GM21526 (cell line): ENCODE data around the gene KREMEN2.
A peak's percentile ranks its signal among the peaks of the same experiment; 100 is the strongest.

Source experiments
- ATAC-seq: cut with Tn5 transposase; IDR thresholded peaks from one replicate; pipeline ENCODE4 v1.9.1; 2021; ENCODE audit warnings: moderate library complexity; ENCODE audit not compliant: unreplicated experiment, low FRiP score

KREMEN2 gene

DNA sequence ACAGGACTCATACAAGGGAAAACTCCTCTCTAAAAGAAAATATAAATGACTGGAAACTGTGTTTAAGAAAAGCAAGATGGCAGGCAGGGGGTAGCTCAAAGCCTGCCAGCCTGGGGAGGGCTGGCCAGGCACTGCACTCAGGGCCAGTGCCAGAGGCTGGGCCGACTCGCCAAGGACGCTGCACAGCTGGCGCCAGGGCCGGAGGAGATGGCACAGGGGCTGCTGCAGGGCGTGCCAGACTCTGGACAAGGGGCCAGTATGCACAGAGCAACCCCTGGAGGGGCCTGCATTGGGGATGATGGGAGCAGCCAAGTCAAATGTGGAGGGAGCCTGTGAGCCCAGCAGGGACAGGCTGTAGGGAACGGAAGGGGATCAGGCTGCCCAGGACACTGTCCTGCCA, 12.1 kb downstream of the KREMEN2 start:
- no peak for ATAC-seq

DNA sequence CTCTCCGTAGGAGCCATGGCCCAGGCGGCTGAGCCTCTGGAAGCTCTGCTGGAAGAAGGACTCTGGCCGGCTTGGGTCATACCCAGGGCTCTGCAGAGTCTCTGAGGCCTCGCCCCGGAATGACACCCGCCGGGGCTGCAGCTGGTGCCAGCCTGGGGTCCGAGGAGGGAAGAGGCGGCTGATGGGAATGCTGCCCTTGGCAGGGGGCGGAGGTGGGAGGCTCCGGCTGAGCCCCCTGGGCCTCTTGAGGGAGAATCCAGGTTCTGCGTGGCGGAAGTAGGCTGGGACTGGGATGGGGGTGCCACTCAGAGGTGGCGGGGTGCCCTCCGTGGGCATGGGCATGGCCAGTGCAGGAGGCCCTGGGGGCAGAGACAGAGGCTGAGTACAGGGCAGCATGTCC, 12.6 kb downstream of the KREMEN2 start:
- no peak for ATAC-seq

DNA sequence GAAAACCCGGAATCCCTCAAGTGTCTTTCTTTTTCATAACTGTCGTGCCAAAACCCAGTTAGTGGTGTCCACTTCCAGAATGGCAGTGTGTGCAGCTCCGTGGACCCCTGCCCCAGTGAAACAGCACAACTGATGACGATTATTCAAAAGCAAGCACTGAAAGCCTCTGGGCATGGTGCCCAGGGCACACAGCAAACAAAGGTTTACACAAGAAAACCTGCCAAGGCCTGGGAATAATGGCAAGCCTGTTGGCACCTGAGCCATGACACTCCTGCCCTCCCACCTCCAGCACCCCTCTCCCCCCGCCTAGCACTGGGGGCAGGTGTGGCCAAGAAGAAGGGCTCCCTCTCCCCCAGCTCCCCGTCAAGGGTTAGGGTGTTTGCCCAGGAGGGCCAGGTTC, 13.4 kb downstream of the KREMEN2 start:
- ATAC-seq: no peak

DNA sequence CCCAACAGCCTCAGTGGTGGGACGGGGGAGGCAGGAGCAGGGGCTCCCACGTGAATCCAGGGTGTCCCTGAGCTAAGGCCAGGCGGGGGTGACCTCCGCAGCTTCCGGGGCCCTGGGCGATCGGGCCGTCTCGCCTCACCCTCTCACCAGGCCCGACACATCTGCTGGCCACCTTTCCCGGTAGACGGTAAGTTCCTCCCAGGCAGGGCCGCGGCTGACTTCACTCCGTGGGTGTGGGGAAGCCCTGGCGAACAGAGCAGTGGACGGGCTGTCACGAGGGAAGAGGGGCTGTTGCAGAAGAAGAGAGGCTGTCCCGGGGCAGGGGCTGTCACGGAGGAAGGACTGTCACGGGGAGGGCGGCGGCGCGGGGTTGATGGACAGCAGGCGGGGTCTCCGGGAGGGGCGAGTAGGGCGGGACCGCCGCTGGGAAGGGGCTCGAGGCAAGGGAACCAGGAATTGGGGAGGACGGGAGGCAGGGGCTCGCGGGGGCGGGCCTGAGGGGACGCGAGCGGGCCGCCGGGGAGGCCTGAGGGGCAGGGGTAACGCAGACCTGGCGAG, 15.7 kb downstream of the KREMEN2 start:
- no peak for ATAC-seq

DNA sequence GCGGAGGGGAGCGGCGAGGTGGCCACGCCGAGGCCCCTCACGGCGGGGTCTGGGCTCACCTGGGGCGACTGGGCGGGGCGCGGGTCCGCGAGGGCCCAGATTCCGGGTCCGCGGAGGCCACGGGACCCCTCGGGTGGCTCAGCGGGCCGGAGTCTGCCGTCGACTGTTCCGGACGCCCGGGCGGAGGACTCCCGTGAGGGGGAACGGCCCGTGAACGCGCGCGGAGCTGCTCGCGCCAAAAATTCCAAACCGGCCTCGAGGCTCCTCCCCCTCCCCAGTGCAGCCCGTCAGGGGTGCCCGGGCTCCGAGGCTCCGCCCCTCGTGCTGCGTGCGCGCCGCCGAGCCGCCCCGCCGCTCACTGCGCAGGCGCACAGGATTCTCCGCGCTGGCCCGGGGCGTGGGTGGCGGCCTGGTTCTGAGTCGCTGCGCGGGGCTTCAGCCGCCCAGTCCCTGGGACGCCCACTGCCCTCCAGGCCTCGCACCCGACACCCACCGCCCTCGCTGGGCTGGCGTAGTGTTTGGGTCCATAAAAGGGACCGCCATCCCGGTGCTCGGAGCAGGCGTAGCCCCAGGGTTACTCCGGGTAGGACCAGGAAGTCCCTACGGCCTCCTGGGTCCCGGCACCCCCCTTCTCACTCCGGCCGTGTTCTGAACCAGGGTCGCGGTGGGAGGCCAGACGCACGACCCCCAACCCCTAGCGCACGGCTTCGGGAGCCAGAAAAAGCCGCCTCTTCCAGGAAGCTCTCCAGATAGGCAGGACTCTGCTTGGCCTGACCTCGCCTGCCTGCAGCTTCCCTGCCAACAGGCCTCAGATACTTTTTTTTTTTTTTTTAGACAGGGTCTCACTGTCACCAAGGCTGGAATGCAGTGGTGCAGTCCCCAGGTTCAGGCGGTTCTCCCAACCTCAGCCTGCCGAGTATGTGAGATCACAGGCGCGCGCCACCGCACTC, 16.4 kb downstream of the KREMEN2 start, which contains the start of gene PKMYT1:
Gene PKMYT1 (minus strand): TSS at position 220 of the 950 bp plus-strand sequence. CDS start 789 bp downstream, outside the sequence.
- ATAC-seq: peak; percentile 60

DNA sequence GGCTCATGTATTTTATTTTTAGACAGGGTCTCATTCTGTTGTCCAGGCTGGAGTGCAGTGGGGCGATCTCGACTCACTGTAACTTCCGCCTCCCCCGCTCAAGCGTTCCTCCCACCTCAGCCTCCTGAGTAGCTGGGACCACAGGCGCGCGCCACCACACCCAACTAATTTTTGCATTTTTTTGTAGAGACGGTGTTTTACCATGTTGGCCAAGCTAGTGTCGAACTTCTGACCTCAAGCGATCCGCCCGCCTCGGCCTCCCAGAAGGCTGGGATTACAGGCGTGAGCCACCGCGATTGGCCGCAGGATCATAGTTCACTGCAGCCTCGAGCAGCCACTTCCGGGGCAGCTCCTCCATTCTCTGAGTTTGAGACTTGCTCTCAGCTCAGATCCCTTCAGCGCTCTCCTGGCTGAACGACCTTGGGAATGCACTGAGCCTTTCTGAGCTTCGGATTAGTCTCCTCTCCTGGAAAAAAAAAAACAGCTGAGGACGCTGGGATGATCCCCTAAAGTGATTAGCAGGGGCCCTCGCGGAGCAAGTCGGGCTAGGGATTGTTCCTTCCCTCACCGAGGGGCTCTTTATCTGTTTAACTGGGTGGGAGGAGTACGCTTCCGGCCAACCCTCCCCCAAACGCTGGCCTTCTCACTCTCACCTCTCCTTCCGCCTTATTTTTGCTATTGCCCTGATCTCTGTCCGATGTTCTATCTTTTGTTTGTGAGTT, 17.3 kb downstream of the KREMEN2 start:
- no peak for ATAC-seq

DNA sequence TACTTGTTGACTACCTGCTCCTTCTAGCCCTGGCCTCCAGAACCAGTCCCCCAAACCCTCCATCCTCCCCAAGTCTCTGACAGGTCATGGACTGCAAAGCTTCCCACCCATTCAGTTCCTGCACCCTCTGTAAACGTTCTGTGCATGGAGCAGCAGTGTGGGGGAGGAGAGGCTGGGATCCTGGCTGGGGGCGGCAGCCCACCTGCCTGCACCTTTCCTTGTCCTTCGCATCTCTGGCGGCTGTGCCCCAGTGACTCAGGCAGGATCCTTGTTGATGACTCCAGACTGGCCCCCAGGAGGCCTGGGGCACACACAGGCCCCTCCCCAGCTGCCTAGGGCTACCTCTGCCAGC, 17.8 kb downstream of the KREMEN2 start:
- no peak for ATAC-seq

DNA sequence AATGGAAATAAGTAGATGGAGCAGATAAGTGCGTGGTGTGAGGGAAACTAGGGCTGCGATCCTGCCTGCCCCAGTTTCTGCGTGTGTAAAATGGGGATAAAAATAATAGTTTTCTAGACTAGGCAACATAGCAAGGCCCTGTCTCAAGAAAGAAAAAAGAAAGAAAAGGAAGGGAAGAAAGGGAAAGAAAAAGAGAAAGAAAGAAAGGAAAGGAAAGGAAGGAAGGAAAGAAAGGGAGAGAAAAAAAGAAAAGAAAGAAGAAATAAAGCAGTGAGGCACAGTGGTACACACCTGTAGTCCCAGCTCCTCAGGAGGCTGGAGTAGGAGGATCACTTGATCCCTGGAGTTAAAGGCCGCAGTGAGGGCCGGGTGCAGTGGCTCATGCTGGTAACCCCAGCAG, 18.3 kb downstream of the KREMEN2 start:
- no peak for ATAC-seq

DNA sequence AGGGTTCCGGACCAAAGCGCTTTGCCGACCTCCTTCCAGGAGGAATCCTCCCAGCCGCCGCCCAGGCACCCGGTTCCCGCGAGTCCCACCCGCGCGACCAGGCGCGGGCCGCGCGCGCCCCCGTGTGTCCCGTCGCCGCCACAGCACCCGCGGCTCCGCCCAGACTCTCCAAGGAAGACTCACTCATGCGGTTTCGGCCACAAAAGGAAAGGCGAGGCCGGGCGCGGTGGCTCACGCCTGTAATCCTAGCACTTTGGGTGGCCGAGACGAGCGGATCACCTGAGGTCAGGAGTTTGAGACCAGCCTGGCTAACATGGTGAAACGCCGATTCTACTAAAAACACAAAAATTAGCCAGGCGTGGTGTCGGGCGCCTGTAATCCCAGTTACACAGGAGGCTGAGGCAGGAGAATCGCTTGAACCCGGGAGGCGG, 19.6 kb downstream of the KREMEN2 start:
- no peak for ATAC-seq

DNA sequence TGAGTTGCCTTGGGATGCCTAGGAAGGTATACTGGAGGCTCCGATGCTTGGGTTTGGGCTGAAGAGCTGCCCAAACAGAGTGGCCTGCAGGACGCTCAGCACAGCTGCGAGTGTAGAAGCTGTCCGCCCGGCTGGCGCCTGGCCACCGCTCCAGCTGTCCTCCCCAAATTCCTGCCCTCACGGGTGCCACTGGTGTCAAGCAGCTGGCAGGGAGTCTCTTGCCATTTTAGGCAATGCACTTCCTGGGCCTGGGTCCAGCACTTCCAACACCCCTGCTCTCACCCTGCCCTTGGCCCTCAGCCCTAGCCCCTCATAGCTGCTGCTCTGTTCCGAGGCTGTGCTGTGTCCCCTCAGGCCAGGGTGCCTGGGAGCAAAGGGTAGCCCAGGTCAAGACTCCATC, 21.4 kb downstream of the KREMEN2 start:
- no peak for ATAC-seq

DNA sequence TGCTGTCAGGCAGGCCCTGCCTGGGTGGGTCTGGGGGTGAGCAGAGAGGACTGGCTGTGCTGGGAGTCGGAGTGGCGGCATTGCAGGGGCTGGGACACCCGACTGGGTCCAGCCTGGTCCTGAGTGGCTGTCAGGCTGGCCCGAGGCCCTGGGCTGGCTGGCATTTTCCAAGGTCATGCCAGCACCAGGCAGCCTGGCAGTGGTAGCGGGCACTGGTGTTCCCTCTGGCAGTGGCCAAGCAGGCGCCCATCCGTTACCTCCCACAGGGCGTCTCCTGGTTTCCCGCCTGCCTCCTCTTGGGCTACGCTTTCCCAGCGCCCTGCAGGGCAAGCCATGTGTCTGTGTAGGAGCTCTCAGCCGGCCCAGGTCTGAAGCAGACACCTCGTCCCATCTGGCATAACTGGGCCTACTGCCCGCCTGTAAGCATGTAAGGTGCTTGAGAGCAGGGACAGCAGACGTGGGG, 21.8 kb downstream of the KREMEN2 start:
- no peak for ATAC-seq

DNA sequence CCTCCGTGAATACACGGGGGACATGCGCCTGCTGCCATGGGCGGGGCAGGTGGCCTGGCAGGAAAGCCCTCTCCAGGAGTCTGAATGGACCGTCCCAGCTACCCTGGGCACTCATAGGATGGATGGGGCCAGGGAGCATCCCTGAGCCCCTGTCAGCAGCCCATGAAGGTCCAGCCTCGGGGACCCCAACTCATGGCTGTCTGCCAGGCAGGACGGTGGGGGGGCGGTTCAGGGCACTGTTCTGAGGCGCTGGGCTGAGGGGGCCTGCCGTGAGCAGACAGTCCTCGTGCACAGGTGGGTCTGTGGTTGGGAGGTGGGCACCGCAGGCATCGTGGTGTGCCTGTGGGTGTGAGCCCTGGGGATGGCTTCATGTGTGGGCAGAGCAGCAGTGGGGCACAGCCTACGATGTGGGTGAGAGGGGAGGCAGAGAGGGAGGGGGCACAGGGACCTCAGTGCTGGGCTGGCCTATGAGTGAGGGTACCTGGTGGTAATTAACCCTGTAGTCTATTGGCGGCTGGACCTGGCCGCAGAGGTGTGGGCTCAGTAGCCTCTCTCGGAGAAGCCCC, 22.6 kb downstream of the KREMEN2 start:
- ATAC-seq: no peak

DNA sequence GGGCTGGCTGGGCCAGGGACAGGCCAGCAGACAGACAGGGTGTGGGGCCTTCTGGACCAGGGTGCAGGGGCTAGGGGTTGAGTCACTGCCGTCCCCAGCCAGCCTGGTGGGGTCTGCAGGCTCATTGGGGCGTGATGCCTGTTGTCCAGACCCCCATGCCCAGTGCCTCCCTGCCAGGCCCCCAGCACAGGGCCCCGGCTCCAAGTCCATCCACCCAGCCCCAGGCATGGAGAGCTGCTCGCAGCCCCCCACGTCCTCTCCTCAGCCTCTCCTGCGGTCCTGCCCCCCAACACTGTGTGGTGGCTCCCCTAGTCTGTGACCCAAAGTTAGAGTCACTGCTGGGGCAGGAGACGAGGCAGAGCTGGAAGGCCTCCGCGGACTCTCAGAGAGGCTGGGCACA, 23.2 kb downstream of the KREMEN2 start:
- ATAC-seq: no peak

DNA sequence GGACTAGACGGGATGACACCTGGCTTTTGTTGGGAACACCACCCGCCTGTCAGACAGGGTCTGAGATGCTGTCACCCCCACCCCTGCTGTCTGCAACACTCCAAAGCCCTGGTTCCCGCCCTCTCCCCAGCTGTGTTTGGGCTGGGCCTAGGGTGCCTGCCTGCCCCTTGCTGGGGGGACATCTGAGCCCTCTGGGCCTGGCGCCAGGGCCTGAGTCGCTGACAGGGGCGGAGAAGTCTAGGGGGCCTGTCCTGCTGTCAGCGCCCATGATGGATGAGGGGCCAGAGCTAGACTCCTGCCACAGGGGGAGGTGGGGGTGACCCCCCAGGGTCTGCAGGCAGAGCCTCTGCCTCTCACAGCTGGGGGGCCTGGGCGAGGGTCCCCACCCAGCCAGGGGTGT, 23.8 kb downstream of the KREMEN2 start:
- no peak for ATAC-seq

DNA sequence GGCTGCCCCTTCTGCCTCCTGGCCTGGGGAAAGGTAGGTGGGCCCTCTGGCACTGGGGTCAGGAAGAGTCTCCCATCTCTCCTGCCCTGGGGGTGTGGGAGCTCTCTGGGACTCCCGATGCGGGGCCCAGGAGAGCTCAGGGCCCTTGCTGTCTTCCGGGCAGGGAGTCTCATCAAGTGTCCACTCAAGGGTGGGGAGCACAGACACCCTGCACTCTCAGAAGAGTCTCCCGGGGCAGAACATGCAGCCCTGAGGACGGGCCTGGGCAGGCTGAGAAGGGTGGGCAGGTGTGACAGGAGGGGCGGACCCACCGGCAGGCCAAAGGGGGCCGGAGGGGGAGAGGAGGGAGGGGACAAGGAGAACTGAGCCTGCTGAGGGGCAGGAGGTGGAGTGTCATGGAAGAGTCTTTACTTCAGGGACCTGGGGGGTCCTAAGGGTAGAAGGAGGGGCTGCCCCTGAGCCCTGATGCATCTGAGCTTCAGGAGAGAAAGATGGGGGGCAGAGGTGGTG, 24.6 kb downstream of the KREMEN2 start:
- no peak for ATAC-seq

DNA sequence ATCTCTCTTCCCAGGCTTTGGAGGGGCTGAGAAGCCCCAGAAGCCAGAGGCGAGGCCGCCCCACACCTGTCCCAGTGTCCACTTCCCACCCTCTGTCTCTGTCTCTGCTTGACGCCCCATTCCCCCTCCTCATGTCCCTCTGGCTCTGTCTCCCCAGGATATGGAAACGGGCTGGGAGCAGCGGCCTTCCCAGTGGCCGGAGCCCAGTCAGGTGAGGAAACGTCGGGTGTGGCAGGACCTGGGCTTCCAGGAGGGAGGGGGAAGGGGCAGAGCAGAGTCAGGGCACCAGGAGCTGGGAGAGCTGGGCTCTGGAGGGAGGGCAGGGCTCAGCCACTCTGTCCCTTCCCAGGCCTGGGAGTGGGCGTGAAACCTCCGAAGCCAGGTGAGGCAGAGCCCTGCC, 26.8 kb downstream of the KREMEN2 start:
- ATAC-seq: no peak

DNA sequence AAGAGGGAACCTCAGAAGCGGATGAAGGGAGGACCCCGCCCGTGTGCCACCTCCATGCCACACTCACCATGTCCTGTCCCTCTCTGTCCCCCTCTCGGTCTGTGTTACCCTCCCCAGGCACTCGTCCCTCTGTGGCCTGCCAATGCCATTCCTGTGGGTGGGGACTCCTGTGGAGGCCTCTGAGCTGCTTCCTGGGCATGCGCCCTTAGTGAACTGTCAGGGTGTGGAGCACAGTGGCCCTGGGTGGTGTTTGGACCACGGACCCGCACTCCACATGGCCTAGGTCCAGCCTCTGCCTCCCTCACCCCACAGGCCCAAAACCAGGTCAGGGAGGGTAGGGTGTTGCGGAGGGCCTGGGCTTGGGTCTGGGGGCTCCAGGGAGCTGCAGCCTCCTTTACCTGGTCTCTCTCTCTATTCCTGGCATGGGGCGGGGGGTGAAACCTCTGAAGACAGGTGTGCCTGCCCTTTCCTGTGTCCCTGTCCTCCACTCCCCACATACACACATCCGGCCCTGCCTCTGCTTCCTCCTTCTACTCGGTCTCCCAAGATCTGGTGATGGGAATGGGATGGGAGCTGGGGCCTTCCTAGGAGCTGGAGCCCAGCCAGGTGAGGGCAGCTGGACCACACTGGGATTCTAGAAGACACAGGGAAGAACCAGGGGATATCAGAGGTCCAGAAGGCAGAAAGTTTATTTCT, 27.6 kb downstream of the KREMEN2 start:
- no peak for ATAC-seq

DNA sequence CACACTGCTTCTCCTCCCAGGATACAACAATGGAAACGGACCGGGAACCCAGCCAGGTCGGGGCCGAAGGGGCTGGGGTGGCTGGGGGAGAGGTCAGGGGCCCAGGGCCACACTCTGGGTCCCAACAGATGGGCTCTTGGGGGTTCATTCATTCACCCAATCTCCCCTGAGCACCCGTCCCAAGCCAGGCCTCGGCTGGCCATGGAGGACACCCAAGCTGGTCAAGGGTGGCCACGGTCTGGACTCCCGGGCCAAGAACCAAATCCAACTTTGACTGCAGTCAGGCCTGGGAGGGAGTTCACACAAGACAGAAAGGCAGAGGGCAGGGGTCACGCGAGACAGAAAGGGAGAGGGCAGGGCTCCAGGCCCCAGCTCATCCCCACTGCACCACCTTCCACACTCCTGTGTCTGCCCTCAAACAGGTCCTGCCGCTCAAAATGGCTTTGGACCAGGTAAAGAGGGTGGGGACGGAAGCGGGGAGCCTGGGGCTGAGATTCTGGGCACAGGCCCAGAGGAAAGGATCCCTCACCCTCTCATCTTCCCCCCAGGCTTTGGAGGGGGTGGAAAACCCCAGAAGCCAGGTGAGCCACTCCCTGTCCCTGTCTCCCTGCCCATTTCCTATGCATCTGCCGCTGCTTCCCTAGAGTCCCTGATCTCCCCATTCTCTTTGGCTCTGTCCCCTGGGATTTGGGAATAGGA, 28.5 kb downstream of the KREMEN2 start:
- ATAC-seq: no peak

DNA sequence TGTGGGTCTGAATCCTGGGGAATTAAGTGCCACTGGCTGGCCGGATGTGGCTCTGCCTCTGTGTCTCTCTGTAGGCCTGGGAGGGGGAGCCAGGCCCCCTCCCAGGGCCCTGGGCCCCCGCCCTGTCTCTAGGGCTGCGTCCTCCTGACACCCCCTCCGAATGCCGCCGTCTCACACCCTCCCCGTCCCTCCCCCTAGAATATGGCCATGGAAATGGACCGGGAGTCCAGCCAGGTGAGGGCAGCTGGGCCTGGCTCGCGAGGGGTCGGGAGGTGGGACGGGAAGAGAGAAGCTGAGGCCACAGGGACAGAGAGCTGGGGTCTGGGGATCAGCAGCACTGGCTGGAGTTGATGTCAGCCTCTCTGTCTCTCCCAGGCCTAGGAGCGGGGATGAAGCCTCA, 32.2 kb downstream of the KREMEN2 start:
- no peak for ATAC-seq

DNA sequence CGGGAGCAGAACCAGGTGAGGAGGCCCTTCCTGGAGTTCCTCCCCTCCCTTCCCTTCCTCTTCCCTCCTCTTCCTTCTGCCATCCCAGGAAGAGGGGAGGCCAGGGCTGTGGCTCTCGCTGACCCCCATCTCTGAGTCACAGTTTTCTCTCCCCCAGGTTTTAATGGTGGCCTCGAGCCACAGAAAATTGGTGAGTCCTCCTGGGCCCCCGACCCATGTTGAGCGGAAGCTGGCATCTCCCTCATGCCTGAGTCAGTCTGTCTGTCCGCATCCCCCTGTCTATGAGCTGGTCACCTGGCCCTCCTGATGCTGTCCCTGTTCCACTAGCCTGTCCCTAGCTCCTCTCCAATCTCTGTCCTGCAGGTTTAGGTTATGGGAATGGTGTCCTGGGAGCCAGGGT, 35.9 kb downstream of the KREMEN2 start:
- ATAC-seq: no peak
